HG03280 (cell line): ENCODE data around the gene FGF22.
"Not testable (repeated sequence)": the region's sequence is repeated elsewhere in the genome, so short reads cannot be mapped to it uniquely, and the experiment has no call there.

Experiments
- ATAC-seq: cut with Tn5 transposase; IDR thresholded peaks from one replicate; pipeline ENCODE4 v1.9.1; 2021; ENCODE audit warnings: mild to moderate bottlenecking, moderate library complexity; ENCODE audit not compliant: unreplicated experiment

Gene FGF22

DNA sequence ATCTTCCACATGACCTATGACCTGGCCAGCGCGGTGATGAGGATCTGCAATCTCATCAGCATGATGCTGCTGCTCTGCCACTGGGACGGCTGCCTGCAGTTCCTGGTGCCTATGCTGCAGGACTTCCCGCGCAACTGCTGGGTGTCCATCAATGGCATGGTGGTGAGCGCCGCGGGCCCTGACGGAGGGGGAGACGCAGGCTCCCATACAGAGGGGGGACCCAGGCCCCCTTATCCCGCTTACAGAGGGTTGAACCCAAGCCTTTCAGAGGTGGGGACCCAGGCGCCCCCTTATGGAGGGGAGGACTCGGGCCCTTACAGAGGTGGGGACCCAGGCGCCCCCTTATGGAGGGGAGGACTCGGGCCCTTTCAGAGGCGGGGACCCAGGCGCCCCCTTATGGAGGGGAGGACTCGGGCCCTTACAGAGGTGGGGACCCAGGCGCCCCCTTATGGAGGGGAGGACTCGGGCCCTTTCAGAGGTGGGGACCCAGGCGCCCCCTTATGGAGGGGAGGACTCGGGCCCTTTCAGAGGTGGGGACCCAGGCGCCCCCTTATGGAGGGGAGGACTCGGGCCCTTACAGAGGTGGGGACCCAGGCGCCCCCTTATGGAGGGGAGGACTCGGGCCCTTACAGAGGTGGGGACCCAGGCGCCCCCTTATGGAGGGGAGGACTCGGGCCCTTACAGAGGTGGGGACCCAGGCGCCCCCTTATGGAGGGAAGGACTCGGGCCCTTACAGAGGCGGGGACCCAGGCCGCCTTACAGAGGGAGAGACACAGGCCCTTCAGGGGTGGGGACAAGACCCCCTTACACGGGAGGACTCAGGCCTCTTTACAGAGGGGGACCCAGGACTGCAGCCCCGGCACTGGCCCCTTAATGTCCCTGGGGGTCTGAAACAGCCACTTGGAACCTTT, 34.4 kb upstream of the FGF22 start:
- not testable (repeated sequence) for ATAC-seq

DNA sequence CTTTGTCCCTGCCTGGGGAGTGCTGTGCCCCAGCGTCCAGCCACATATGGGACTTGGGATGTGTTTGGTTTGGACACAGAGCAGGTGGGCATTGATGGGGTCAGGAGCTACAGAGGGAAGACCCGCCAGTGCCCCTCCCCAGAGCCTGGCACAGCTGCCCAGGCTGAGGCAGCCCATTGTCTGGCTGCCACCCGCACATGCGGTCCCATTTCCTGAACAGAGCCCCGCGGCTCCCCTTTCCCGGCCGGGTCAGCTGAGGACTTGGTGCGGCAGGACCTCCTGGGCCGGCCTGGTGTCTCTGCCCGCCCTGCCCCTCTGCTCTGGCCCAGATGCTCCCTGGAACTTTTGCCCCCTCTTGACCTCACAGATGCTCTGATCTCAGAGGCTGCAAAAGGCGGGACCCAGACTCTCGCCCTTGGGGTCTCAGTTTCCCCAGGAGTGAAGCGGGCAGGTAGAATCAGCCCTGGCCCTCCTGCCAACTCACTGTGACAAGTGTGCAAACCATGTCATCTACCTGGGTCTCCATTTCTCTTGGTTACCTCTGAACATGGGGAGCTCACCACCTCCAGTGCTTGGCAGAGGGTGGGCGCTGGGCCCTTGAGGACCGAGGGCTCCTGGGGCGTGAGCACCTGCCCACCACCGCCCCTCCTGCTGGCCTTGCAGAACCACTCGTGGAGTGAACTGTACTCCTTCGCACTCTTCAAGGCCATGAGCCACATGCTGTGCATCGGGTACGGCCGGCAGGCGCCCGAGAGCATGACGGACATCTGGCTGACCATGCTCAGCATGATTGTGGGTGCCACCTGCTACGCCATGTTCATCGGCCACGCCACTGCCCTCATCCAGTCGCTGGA, 32.2 kb upstream of the FGF22 start:
- ATAC-seq, result no peak

DNA sequence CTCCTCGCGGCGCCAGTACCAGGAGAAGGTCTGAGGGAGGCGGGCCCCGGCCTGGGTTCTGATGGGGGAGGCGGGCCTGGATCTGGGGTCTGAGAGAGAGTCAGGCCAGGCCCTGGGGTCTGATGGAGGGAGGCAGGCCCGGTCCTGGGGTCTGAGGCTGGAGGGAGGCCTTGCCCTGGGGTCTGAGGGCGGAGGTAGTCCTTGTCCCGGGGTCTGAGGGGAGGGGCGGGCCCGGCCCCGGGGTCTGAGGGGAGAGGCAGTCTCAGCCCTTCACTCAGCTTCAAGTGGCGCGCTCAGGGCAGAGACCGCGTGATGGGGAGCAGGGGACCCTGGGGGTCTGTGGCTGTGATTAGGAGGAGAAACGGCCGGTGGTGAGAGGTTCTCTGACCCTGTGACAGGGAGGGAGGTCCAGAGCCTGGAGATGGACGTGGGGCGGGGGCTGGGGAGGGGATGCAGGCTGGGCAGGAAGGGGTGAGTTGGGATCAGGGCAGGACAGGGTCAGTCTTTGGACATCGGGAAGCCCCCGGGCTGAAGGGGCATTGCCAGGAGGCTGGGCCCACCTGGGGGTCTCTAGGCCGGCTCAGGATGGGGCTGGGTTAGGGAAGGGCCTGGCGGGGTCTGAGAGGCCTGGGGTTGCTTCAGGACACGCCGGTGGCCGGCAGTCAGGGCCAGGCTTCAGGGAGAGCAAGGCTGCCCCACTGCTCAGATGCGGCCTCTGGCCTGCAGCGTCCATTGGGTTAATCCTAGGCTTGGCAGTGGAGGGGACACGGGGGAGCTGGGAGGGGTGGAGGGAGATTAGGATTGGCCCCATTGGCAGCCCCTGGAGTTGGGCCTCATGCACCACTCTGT, 31.3 kb upstream of the FGF22 start:
- no peak for ATAC-seq

DNA sequence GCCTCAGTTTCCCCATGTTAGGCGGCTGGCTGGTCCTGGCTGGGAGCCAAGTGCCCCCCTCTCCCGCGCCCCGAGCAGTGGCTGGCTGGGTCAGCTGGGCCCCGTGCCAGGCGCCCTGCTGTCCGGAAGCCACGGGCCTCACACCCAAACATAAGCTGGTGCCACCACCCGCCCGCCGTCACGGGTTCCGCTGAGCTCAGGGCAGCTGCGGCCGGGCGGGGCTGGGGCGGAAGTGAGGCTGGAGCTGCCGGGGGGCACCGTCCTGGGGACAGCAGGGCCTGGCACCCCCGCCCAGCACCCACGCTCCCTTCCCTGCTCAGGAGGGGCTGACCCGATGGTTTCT, 30.7 kb upstream of the FGF22 start:
- ATAC-seq, result no peak

DNA sequence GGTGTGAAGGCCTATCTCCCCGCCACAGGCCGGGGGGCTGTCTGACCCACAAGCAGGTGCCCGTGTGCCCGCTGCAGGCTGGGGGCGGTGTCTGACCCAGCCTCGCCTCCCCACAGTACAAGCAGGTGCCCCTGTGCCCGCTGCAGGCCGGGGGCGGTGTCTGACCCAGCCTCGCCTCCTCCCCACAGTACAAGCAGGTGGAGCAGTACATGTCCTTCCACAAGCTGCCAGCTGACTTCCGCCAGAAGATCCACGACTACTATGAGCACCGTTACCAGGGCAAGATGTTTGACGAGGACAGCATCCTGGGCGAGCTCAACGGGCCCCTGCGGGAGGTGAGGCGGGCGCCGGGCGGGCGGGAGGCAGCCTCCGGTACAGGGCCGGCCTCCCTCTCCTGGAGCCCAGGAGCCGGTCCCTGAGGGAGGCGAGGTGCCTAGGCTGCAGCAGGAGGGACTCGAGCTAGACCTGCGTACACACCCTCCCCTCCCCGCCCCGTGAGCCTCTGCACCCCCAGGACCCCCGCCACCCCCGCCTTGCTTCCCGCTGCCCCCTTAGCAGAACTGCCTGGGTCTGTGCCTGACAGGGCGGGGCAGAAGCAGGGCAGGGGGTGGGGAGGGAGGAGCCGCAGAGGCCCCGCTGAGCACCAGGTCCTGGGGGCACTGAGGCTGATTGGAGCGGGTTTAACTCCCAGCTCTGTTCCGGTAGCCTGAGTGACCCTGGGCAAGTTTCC, 29.4 kb upstream of the FGF22 start:
- no peak for ATAC-seq

DNA sequence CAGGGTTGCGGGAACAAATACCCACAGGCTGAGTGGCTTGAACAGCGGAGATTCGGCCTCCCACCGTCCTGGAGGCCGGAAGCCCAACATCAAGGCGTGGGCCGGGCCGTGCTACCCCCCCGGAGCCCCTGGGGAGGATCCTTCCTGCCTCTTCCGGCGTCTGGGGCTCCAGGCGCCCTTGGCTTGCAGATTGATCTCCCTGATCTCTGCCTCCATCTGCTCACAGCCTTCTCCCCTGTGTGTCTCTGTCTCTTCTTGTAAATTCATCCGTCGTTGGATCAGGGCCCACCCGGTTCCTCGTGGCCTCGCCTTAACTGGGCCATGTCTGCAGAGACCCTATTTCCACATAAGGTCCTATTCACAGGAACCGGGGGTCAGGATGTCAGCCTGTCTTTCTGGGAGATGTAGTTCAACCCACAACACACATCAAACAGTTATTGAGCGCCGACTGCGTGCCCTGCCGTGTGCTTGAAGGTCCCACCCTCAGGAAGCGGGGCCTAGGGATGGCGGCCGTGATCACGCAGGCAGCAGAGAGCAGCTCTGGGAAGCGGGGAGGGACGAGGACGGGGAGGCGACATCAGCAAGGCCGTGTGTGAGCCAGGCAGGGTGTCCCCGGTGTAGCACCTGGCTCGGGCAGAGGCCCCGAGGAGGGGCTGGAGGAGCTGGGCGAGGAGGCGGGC, 28.7 kb upstream of the FGF22 start:
- ATAC-seq, result no peak

DNA sequence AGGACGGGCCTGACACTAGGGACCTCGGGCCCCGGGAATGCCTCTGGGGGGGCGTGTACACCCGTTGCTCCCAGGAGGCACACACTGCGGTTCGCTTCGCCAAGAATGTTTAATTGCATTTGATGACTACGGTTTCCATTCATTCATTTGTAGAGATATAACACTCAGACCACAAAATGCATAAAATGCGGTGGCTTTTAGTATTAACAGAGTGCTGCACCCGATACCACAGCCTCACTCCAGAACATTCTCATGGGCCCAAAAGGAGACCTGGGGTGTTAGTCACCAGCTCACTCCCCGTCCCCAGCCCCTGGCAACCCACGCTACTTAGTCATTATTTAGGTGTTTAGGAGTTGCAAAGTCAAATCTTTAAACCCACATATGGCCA, 28.2 kb upstream of the FGF22 start:
- no peak for ATAC-seq

DNA sequence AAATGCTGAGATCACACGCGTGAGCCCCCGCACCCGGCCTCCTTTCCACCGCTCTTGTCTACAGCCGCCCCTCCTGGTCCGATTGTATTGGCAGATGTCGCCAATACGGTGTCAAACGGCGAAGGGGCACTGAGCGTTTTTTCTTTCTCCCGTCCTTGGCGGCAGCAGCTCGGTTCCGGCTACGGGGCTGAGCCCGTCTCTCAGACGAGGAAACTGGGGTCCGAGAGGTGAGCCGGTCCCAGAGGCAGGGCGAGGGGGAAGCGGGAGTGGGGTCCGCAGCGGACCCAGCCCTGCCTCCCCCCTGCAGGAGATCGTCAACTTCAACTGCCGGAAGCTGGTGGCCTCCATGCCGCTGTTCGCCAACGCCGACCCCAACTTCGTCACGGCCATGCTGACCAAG, 26.7 kb upstream of the FGF22 start:
- no peak for ATAC-seq

DNA sequence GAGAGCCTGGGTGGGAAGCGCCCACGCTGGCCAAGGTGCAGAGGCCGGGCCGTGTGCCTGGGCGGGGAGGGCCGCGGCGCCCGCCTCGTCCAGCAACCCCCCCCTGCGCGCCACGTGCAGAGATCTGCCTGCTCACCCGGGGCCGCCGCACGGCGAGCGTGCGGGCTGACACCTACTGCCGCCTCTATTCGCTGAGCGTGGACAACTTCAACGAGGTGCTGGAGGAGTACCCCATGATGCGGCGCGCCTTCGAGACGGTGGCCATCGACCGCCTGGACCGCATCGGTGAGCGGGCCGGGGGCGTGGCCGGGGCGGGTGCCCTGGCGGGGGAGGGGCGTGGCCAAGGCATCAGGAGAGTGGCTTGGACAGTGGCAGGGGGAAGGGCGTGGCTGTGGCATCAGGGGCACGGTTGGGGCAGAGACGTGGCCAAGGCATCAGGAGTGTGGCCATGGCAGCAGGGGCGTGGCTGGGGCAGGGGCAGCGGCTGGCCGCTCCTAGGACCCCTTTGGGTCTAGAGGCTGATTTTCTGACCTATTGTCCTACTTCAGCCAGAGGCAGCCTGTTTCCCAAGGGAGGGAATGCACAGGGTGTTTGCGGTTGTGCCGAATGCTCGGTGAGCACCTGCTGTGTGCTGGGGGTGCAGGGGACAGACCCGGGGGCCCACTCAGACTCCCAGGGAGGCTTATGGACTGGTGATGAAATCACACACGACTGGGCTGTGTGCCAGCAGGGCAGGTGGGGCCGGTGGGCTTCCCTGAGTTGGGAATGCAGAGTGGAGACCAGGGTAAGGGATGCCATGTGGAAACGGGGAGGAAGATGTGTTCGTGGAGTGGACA, 25.7 kb upstream of the FGF22 start:
- ATAC-seq, result no peak

DNA sequence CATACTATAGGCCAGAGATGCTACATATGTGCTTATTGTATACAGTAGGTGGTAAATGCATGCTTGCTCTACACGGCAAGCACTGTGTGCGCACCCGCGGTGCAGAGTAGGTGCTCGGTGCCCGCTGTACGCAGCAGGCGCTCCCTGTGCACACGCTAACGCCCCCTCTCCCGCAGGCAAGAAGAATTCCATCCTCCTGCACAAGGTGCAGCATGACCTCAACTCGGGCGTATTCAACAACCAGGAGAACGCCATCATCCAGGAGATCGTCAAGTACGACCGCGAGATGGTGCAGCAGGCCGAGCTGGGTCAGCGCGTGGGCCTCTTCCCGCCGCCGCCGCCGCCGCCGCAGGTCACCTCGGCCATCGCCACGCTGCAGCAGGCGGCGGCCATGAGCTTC, 24.1 kb upstream of the FGF22 start:
- no peak for ATAC-seq

DNA sequence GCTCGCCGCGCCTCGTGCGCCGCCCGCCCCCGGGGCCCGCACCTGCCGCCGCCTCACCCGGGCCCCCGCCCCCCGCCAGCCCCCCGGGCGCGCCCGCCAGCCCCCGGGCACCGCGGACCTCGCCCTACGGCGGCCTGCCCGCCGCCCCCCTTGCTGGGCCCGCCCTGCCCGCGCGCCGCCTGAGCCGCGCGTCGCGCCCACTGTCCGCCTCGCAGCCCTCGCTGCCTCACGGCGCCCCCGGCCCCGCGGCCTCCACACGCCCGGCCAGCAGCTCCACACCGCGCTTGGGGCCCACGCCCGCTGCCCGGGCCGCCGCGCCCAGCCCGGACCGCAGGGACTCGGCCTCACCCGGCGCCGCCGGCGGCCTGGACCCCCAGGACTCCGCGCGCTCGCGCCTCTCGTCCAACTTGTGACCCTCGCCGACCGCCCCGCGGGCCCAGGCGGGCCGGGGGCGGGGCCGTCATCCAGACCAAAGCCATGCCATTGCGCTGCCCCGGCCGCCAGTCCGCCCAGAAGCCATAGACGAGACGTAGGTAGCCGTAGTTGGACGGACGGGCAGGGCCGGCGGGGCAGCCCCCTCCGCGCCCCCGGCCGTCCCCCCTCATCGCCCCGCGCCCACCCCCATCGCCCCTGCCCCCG, 23.5 kb upstream of the FGF22 start:
- ATAC-seq, result no peak

DNA sequence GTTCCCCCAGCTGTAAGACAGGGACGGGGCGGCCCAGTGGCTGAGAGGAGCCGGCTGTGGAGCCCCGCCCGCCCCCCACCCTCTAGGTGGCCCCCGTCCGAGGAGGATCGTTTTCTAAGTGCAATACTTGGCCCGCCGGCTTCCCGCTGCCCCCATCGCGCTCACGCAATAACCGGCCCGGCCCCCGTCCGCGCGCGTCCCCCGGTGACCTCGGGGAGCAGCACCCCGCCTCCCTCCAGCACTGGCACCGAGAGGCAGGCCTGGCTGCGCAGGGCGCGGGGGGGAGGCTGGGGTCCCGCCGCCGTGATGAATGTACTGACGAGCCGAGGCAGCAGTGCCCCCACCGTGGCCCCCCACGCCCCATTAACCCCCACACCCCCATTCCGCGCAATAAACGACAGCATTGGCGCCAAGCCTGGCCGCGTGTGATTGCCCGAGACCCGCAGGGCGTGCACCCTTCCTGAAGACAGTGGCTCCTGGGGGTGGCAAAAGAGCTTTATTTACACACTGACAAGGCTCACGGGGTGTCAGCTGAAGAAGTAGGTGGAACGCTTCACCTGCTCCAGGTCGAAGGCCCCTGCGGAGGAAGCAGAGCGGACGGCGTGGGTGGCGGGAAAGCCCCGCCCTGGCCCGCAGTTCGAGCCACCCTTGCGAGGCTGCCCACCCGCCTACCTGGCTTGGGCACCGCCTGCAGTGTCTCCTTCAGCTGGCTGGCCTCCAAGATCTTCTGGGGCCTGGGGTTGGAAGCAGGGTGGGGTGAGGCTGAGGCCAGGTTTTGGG, 22.7 kb upstream of the FGF22 start:
- no peak for ATAC-seq

DNA sequence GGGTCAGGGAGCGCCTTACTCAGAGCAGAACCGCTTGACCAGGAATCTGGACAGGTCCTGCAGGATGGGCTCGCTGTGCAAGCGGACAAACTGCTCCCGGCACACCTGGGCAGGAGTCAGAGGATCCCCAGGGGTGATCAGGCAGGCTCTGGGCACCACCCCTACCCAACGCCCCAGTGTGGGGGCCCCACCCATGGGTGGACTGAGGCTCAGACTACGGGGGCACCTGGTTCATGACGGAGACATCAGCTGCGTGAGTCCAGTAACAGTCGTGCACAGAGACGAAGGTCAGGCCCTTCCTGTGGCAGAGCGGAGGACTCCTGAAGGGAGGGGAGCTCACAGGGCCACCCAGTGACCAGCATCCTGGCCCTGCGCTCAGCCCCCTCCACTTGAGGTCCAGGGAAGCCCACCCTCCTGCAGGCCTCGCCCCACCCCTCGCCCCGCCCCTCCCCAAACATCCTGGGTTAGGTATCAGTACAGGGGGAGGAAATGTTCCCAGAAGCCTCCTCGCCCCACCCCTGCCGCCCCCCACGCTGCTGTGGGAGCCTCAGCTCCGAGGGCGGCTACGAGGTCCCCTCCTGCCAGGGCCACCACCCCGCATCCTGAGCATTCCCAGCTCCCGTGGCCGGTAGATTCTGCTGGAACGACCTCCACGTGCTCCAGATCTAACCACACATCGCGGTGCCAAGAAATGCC, 22.0 kb upstream of the FGF22 start:
- ATAC-seq, result no peak

DNA sequence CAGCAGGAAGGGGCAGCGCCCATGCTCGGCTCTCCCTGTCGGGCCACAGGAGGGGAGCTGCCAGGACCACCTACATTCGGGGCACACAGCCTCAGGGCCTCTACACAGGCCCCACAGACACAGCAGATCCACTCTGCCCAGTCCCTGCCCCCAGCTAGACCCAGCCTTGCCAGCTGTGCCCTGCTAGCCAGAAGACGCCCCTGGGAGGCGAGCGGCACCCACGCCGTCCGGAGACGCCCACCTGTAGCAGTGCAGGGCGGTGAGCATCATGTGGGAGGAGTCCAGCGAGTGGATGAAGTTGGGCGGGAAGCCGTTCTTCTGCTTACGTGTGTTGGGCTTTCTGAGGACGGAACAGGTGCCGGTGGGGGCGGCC, 21.4 kb upstream of the FGF22 start:
- no peak for ATAC-seq

DNA sequence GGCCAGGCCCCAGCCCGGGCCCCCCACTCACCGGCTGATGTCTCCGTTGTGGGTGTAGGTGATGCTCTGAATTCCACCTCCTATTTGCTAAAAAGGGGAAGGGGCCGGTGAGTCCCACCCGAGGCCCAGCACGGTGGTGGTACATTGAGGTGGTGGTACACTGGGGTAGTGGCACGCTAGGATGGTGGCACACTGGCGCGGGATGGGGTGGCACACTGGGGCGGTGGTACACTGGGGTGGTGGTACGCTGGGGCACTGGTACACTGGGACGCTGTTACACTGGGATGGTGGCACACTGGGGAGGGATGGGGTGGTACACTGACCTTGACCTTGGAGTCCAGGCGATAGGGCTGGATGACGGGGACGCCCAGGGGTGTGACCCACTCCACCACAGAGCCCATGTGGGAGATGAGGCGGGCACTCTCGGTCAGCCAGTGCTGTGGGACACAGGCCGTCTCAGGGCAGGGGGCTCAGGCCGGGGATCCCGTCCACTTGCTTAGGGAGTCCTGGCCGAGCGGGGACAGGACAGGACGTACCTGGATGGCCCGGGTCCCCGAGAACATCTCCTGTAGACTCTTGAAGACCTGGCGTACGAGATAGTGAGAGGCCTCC, 20.9 kb upstream of the FGF22 start:
- no peak for ATAC-seq

DNA sequence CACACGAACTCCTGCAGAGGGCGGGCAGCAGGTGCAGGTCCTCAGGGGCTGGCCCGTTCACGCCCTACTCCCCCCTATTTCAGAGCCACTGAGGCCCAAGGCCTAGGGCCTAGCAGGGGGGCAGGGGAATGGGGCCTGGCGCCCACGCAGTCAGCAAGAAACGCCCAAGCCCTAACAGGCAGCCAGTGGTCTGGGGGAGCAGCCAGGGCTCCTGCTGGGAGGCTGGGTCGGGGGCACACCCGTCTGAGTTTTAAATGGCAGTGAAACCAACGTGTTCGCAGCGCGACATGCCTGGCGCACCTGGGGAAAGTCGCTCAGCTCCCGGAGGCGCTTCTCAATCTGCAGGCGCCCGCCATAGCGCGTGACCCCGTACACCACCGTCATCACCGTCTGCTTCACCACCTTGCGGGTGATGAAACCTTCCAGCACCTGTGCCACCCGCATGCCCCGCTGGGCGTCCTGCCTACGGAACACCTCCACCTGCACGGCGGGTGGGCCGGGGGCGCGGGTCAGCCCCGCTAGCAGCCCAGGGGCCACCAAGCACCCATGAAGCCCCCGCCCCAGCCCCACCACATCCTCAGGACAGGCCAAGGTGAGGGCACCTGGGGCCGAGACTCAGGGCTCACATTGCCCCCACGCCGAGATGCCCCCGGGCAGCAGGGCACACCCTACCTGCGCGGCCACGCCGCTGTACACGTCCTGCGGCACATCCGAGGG, 20.2 kb upstream of the FGF22 start:
- no peak for ATAC-seq
